GM12878 (cell line): ENCODE measurements around the gene GBP6. TPM values are rescaled to one million over a fixed set of nuclear protein-coding genes. Genes with fewer than 3 reads are reported as not detected.

Source experiments
- ATAC-seq: fragments of 200-7000 bp; cut with Tn5 transposase; 3 replicates; pipeline ENCODE4 v1.9.1; 2020; ENCODE audit warnings: mild to moderate bottlenecking, moderate library complexity
- BruUV-seq: library from RNA; stranded (reverse); fragments of 400-500 nt; replicated peaks from 2 replicates; lab custom pipeline; 2021; lab: Mats Ljungman, UMichigan
- CTCF ChIA-PET: fragments of 300-600 bp; sonication (Branson Sonifier 250); formaldehyde crosslinking; extraction: SDS; loops from one replicate; lab custom pipeline; 2021; ENCODE audit warnings: inconsistent platforms; lab: Yijun Ruan, JAX
- POLR2A ChIA-PET: fragments of 350-600 bp; formaldehyde crosslinking; extraction: SDS; loops from one replicate; lab custom pipeline; 2021; ENCODE audit warnings: inconsistent platforms; lab: Charles Lee
- RAD21 ChIA-PET: fragments of 300-600 bp; sonication (Branson Sonifier 250); formaldehyde crosslinking; loops from one replicate; lab custom pipeline; 2023; ENCODE audit warnings: antibody characterized with exemption; ENCODE audit not compliant: unreplicated experiment; lab: Charles Lee
- SMC1A ChIA-PET: fragments of 300-600 bp; sonication (Branson Sonifier 250); formaldehyde crosslinking; loops from one replicate; lab custom pipeline; 2023; ENCODE audit not compliant: unreplicated experiment, uncharacterized antibody; lab: Charles Lee
- DNase-seq: peaks from one replicate; pipeline ENCODE4 v3.0.0-alpha.2; 2011; ENCODE audit warnings: low read depth, low spot score
- FAIRE-seq: peaks from 3 replicates; lab custom pipeline; 2011; peaks lifted over from hg19 to GRCh38; lab: Jason Lieb, UNC
- H2AFZ ChIP-seq: 2 replicates; pipeline ENCODE4 v1.6.0; 2011; ENCODE audit warnings: low read depth, low read length, control low read depth; ENCODE audit not compliant: control insufficient read depth
- H3K27ac ChIP-seq: 2 replicates; pipeline ENCODE4 v1.5.1; 2011; ENCODE audit warnings: control low read depth; ENCODE audit not compliant: control insufficient read depth, insufficient read depth
- H3K27me3 ChIP-seq, 2 experiments: replicated peaks in 1 of 2; 2 replicates each; pipeline versions ENCODE4 v1.6.0 to v1.6.1; 2011; ENCODE audit warnings: low read length in 1 of 2; ENCODE audit not compliant: control insufficient read depth in 2 of 2, insufficient read depth in 2 of 2
- H3K36me3 ChIP-seq, 2 experiments: 2 replicates each; pipeline ENCODE4 v1.5.1; 2011; ENCODE audit warnings: low read length in 1 of 2; ENCODE audit not compliant: control insufficient read depth in 2 of 2, insufficient read depth in 2 of 2
- H3K4me1 ChIP-seq: 2 replicates; pipeline ENCODE4 v1.6.1; 2011; ENCODE audit warnings: mild to moderate bottlenecking, low read length, moderate library complexity, mixed read lengths; ENCODE audit not compliant: control insufficient read depth, insufficient read depth
- H3K4me2 ChIP-seq: 2 replicates; pipeline ENCODE4 v1.6.0; 2011; ENCODE audit warnings: control low read depth; ENCODE audit not compliant: control insufficient read depth, insufficient read depth
- H3K4me3 ChIP-seq: fragments of 200-600 bp; sonication (generic); 2 replicates; pipeline ENCODE4 v1.5.1; 2016
- H3K79me2 ChIP-seq: 2 replicates; pipeline ENCODE4 v1.6.0; 2011; ENCODE audit warnings: low read length; ENCODE audit not compliant: control insufficient read depth, insufficient read depth
- H3K9ac ChIP-seq: 2 replicates; pipeline ENCODE4 v1.8.0; 2011; ENCODE audit warnings: low read length, control low read depth, mixed read lengths; ENCODE audit not compliant: control insufficient read depth, insufficient read depth
- H3K9me3 ChIP-seq: replicated peaks from 3 replicates; pipeline ENCODE4 v1.5.1; 2011; ENCODE audit warnings: mild to moderate bottlenecking, low read length; ENCODE audit not compliant: control insufficient read depth, insufficient read depth
- H4K20me1 ChIP-seq: 2 replicates; pipeline ENCODE4 v1.6.0; 2011; ENCODE audit not compliant: control insufficient read depth, insufficient read depth
- BCL11A ChIP-seq: IDR thresholded peaks from 2 replicates; pipeline ENCODE4 v1.6.1; 2011; ENCODE audit warnings: low read depth, low read length
- CUX1 ChIP-seq: IDR thresholded peaks from 2 replicates; pipeline ENCODE4 v1.6.1; 2012; ENCODE audit warnings: improper control_type of control experiment, low read depth, low read length; ENCODE audit not compliant: insufficient replicate concordance
- EED ChIP-seq: sonication (generic); IDR thresholded peaks from 2 replicates; pipeline ENCODE4 v1.6.1; 2016; ENCODE audit warnings: antibody characterized with exemption, low read depth
- MTA3 ChIP-seq: IDR thresholded peaks from 2 replicates; pipeline ENCODE4 v1.6.1; 2012; ENCODE audit warnings: low read length, inconsistent platforms, borderline replicate concordance
- PAX5 ChIP-seq: IDR thresholded peaks from 2 replicates; pipeline ENCODE4 v1.6.1; 2011; ENCODE audit warnings: low read depth, low read length, borderline replicate concordance
- RAD21 ChIP-seq: IDR thresholded peaks from 2 replicates; pipeline ENCODE4 v1.6.1; 2011; ENCODE audit warnings: mild to moderate bottlenecking, low read depth, low read length, moderate library complexity; ENCODE audit not compliant: insufficient read depth
- RAD51 ChIP-seq: fragments of 450-650 bp; IDR thresholded peaks from 2 replicates; pipeline ENCODE4 v1.6.1; 2016; ENCODE audit warnings: moderate library complexity, mild to moderate bottlenecking, inconsistent platforms
- SMAD5 ChIP-seq: IDR thresholded peaks from 2 replicates; pipeline ENCODE4 v1.6.1; 2016; ENCODE audit warnings: antibody characterized with exemption, low read depth
- TCF3 ChIP-seq: IDR thresholded peaks from 2 replicates; pipeline ENCODE4 v1.6.1; 2012; ENCODE audit warnings: low read depth, mild to moderate bottlenecking, low read length, borderline replicate concordance; ENCODE audit not compliant: insufficient read depth
- ZBTB33 ChIP-seq: fragments of 450-650 bp; IDR thresholded peaks from 2 replicates; pipeline ENCODE4 v1.6.1; 2017; ENCODE audit warnings: mild to moderate bottlenecking
- in situ Hi-C: fragments of 300-500 bp; cut with MboI; formaldehyde crosslinking; loops from 9 replicates; pipeline ENCODE4 v1.14.3; 2018; ENCODE audit warnings: mixed read lengths
- intact Hi-C: fragments of 100-400 bp; cut with micrococcal nuclease; formaldehyde crosslinking; loops from one replicate; pipeline ENCODE4 v1.14.2; 2022; ENCODE audit not compliant: unreplicated experiment
- polyA plus RNA-seq, 11 experiments: library from polyadenylated mRNA; depleted of rRNA in 4 of 11; unstranded in 6 of 11; stranded (reverse) in 5 of 11; fragments of >200 nt; fragmentation: Nextera tagmentation in 4 of 11; fragmentation: Illumina TruSeq in 1 of 11; extraction: Ambion mirVana in 4 of 11; extraction: Trizol in 1 of 11; gene quantifications; 1 replicate in 1 of 11; 2 replicates in 10 of 11; pipeline versions ENCODE4 v1.2.1 to v1.2.3, GENCODE V29; 2011 to 2016; ENCODE audit warnings: inconsistent platforms in 2 of 11, missing spikeins in 2 of 11, low read depth in 1 of 11
- total RNA-seq, 4 experiments: library from RNA; depleted of rRNA in 3 of 4; stranded (reverse); fragments of >200 nt in 3 of 4; fragmentation: Illumina TruSeq in 1 of 4; extraction: Trizol in 1 of 4; gene quantifications; 2 replicates each; pipeline versions ENCODE4 v1.2.1 to v1.2.3, GENCODE V29; 2013 to 2021

GBP6 gene
- total and polyA plus RNA-seq, 10 of the 15 experiments (the other 5 are each of a cell fraction or from before 2014, with no cell fraction given) = 0.03 to 2.7 (median 0.05) TPM; not detected in 6

- intact Hi-C loops = no loop called here
- no peak for TF ChIP-seq PAX5
- TF ChIP-seq SMAD5 = no peak
- TF ChIP-seq MTA3 = no peak
- no peak for TF ChIP-seq EED
- no peak for TF ChIP-seq TCF3
- no peak for TF ChIP-seq BCL11A
- TF ChIP-seq ZBTB33 = no peak
- TF ChIP-seq RAD51 = no peak
- TF ChIP-seq CUX1 = no peak
- TF ChIP-seq RAD21 = no peak
- TF ChIP-seq, all 136 proteins: peak for 0
- ChIA-PET RAD21 (no interaction called here), CTCF (no interaction called here), SMC1A (no interaction called here), POLR2A (no interaction called here)
- no TSS peak for BruUV-seq
- no peak overlapping the region for H2AFZ ChIP-seq
- in situ Hi-C loops = no loop called here
- no peak overlapping the region for H3K4me3 ChIP-seq
- H3K9ac ChIP-seq = no peak overlapping the region
- no peak for ATAC-seq
- no peak overlapping the region for H3K27ac ChIP-seq
- no peaks in the 10 kb centered on the region for H3K36me3 ChIP-seq
- H3K79me2 ChIP-seq = no peaks in the 10 kb centered on the region
- H3K27me3 ChIP-seq = no peaks in the 10 kb centered on the region
- H4K20me1 ChIP-seq = no peaks in the 10 kb centered on the region
- H3K4me1 ChIP-seq = no peaks in the 10 kb centered on the region
- H3K4me2 ChIP-seq = no peak overlapping the region
- no peak for DNase-seq
- H3K9me3 ChIP-seq = no peaks in the 10 kb centered on the region
- no peak for FAIRE-seq
Observed at GRCh38 chr1:89396902-89397301, 33.0 kb downstream of the GBP6 start.
